Neuronal stem cell (in vitro differentiated cells): ENCODE results near the gene FLNC.

ENCODE experiments used
- DNase-seq: peaks from one replicate; pipeline ENCODE4 v3.0.0-alpha.2; 2013; ENCODE audit warnings: low spot score
- H2AFZ ChIP-seq: one replicate; pipeline ENCODE4 v1.6.1; 2013; ENCODE audit warnings: mild to moderate bottlenecking, low read length, inconsistent platforms
- H2AK5ac ChIP-seq: 2 replicates; pipeline ENCODE4 v1.6.1; 2013; ENCODE audit warnings: low read depth, mild to moderate bottlenecking, inconsistent platforms, low read length, moderate library complexity, mixed read lengths
- H2BK120ac ChIP-seq: 2 replicates; pipeline ENCODE4 v1.6.1; 2013; ENCODE audit warnings: low read depth, mild to moderate bottlenecking, inconsistent platforms, low read length, moderate library complexity, mixed read lengths
- H2BK12ac ChIP-seq: one replicate; pipeline ENCODE4 v1.6.1; 2013; ENCODE audit warnings: low read length, inconsistent platforms
- H2BK15ac ChIP-seq: 2 replicates; pipeline ENCODE4 v1.6.1; 2013; ENCODE audit warnings: mild to moderate bottlenecking, low read length, inconsistent platforms, mixed read lengths
- H2BK5ac ChIP-seq: one replicate; pipeline ENCODE4 v1.6.1; 2013; ENCODE audit warnings: inconsistent platforms, mild to moderate bottlenecking, low read length, moderate library complexity
- H3K14ac ChIP-seq: one replicate; pipeline ENCODE4 v1.6.1; 2013; ENCODE audit warnings: low read length, inconsistent platforms
- H3K18ac ChIP-seq: 2 replicates; pipeline ENCODE4 v1.6.1; 2013; ENCODE audit warnings: low read length, inconsistent platforms
- H3K23ac ChIP-seq: 2 replicates; pipeline ENCODE4 v1.6.1; 2013; ENCODE audit warnings: low read depth, mild to moderate bottlenecking, mixed read lengths, low read length, inconsistent platforms; ENCODE audit not compliant: poor library complexity
- H3K27ac ChIP-seq: replicated peaks from 3 replicates; pipeline ENCODE4 v1.5.1; 2013; ENCODE audit warnings: low read length, inconsistent platforms
- H3K27me3 ChIP-seq, 3 experiments: 2 replicates each; pipeline ENCODE4 v1.6.1; 2013; ENCODE audit warnings: low read length in 3 of 3, mild to moderate bottlenecking in 2 of 3, inconsistent platforms in 1 of 3, low read depth in 1 of 3, mixed read lengths in 1 of 3, moderate library complexity in 1 of 3; ENCODE audit not compliant: control insufficient read depth in 3 of 3, insufficient read depth in 3 of 3
- H3K36me3 ChIP-seq, 2 donors: replicated peaks in 1 of 2; 2 replicates each; pipeline ENCODE4 v1.6.1; 2013; ENCODE audit warnings: low read length in 2 of 2; ENCODE audit not compliant: control insufficient read depth in 2 of 2, insufficient read depth in 2 of 2
- H3K4ac ChIP-seq: 2 replicates; pipeline ENCODE4 v1.6.1; 2013; ENCODE audit warnings: inconsistent platforms, mild to moderate bottlenecking, low read length, moderate library complexity
- H3K4me1 ChIP-seq, 2 donors: 1 replicate in 1 of 2; 2 replicates in 1 of 2; pipeline ENCODE4 v1.6.1; 2013; ENCODE audit warnings: low read length in 2 of 2, low read depth in 1 of 2; ENCODE audit not compliant: control insufficient read depth in 2 of 2, insufficient read depth in 1 of 2
- H3K4me2 ChIP-seq: one replicate; pipeline ENCODE4 v1.6.1; 2013; ENCODE audit warnings: mild to moderate bottlenecking, low read length, inconsistent platforms; ENCODE audit not compliant: insufficient read depth, poor library complexity, severe bottlenecking
- H3K4me3 ChIP-seq, 2 donors: 2 replicates each; pipeline ENCODE4 v1.5.1; 2013; ENCODE audit warnings: low read length in 2 of 2, mild to moderate bottlenecking in 2 of 2, inconsistent platforms in 1 of 2, moderate library complexity in 1 of 2
- H3K79me1 ChIP-seq: one replicate; pipeline ENCODE4 v1.6.1; 2013; ENCODE audit warnings: low read depth, mild to moderate bottlenecking, inconsistent platforms, low read length, moderate library complexity
- H3K9ac ChIP-seq: one replicate; pipeline ENCODE4 v1.6.1; 2013; ENCODE audit warnings: mild to moderate bottlenecking, low read depth, low read length, inconsistent platforms; ENCODE audit not compliant: poor library complexity
- H3K9me3 ChIP-seq, 2 donors: replicated peaks in 1 of 2; 2 replicates each; pipeline versions ENCODE3 to v1.6.1; 2013; ENCODE audit warnings: low read length in 2 of 2, mild to moderate bottlenecking in 2 of 2, inconsistent platforms in 1 of 2, low read depth in 1 of 2, mixed read lengths in 1 of 2, moderate library complexity in 1 of 2; ENCODE audit not compliant: control insufficient read depth in 2 of 2, insufficient read depth in 1 of 2
- H4K8ac ChIP-seq: one replicate; pipeline ENCODE4 v1.6.1; 2013; ENCODE audit warnings: low read depth, mild to moderate bottlenecking, inconsistent platforms, low read length, moderate library complexity
- H4K91ac ChIP-seq: one replicate; pipeline ENCODE4 v1.6.1; 2013; ENCODE audit warnings: low read length, low read depth, mild to moderate bottlenecking, inconsistent platforms; ENCODE audit not compliant: poor library complexity
- WGBS, 2 donors: extraction: QIAGEN DNeasy Blood & Tissue Kit; methylation state at CpG; one replicate each; pipeline ENCODE4 v1.1.7; 2013; ENCODE audit warnings: missing lambda C conversion rate in 2 of 2, mixed read lengths in 1 of 2; ENCODE audit not compliant: insufficient read length in 2 of 2, insufficient replicate concordance in 1 of 2; ENCODE audit errors: extremely low coverage in 2 of 2; 5-methylcytosine and 5-hydroxymethylcytosine counted together

Gene FLNC

GRCh38 chr7:128801003-128801402, 29.2 kb upstream of the FLNC start:
- no peak overlapping the region for H2BK15ac ChIP-seq
- no peak overlapping the region for H2BK5ac ChIP-seq
- no peak overlapping the region for H3K18ac ChIP-seq
- WGBS, 2 donors, result no CpG with 5 or more reads among the region's 9 CpGs
- no peak overlapping the region for H2AK5ac ChIP-seq
- no peak overlapping the region for H3K4ac ChIP-seq
- H3K9me3 ChIP-seq, result peaks cover 2 to 3% of the 10 kb centered on the region in 2 donors
- H4K91ac ChIP-seq, result no peak overlapping the region
- no peak overlapping the region for H4K8ac ChIP-seq
- no peak overlapping the region for H2BK120ac ChIP-seq
- no peaks in the 10 kb centered on the region for H3K4me1 ChIP-seq
- H2AFZ ChIP-seq, result no peak overlapping the region
- H3K79me1 ChIP-seq, result no peaks in the 10 kb centered on the region
- no peaks in the 10 kb centered on the region for H3K27me3 ChIP-seq
- no peak overlapping the region for H3K27ac ChIP-seq
- no peak for DNase-seq
- H3K4me2 ChIP-seq, result no peak overlapping the region
- no peak overlapping the region for H3K9ac ChIP-seq
- H3K4me3 ChIP-seq, result no peak overlapping the region
- peaks cover 44 to 62% of the 10 kb centered on the region in 2 donors for H3K36me3 ChIP-seq
- H3K14ac ChIP-seq, result no peak overlapping the region
- no peak overlapping the region for H2BK12ac ChIP-seq
- H3K23ac ChIP-seq, result no peak overlapping the region

- Histone ChIP-seq H2BK12ac (no peak overlapping the region), H3K18ac (no peak overlapping the region), H3K4me2 (no peak overlapping the region), H4K8ac (no peak overlapping the region), H2AK5ac (no peak overlapping the region), H3K4me3 (no peak overlapping the region), H3K23ac (no peak overlapping the region), H2BK5ac (no peak overlapping the region), H3K79me1 (no peaks in the 10 kb centered on the region), H3K4ac (no peak overlapping the region), H3K4me1 (no peaks in the 10 kb centered on the region), H3K36me3 (peaks cover 50 to 65% of the 10 kb centered on the region in 2 donors), H2BK120ac (no peak overlapping the region), H3K14ac (no peak overlapping the region), H2BK15ac (no peak overlapping the region), H3K27ac (no peak overlapping the region), H3K9me3 (peaks cover 0 to 3% of the 10 kb centered on the region in 2 donors), H4K91ac (no peak overlapping the region), H3K9ac (no peak overlapping the region), H3K27me3 (no peaks in the 10 kb centered on the region), H2AFZ (no peak overlapping the region)
- no CpG with 5 or more reads among the region's 2 CpGs for WGBS, 2 donors
- DNase-seq, result no peak
Measured at GRCh38 chr7:128801667-128802418, 28.4 kb upstream of the FLNC start.

GRCh38 chr7:128804484-128804883, 25.7 kb upstream of the FLNC start:
- Histone ChIP-seq H2BK15ac (no peak overlapping the region), H3K4me1 (no peaks in the 10 kb centered on the region), H3K4me2 (no peak overlapping the region), H3K79me1 (no peaks in the 10 kb centered on the region), H3K27me3 (no peaks in the 10 kb centered on the region), H3K9ac (no peak overlapping the region), H3K36me3 (peaks cover 54 to 78% of the 10 kb centered on the region in 2 donors), H3K23ac (no peak overlapping the region), H2BK120ac (no peak overlapping the region), H2BK12ac (no peak overlapping the region), H3K4ac (no peak overlapping the region), H3K9me3 (no peaks in the 10 kb centered on the region), H2AK5ac (no peak overlapping the region), H3K4me3 (no peak overlapping the region), H3K14ac (no peak overlapping the region), H4K8ac (no peak overlapping the region), H2AFZ (no peak overlapping the region), H3K18ac (no peak overlapping the region), H4K91ac (no peak overlapping the region), H3K27ac (no peak overlapping the region), H2BK5ac (no peak overlapping the region)
- DNase-seq, result no peak
- no CpG with 5 or more reads among the region's 6 CpGs for WGBS, 2 donors

GRCh38 chr7:128805225-128805624, 25.0 kb upstream of the FLNC start:
- Histone ChIP-seq H2AK5ac (no peak overlapping the region), H3K4ac (no peak overlapping the region), H3K23ac (no peak overlapping the region), H4K91ac (no peak overlapping the region), H2AFZ (no peak overlapping the region), H4K8ac (no peak overlapping the region), H3K14ac (no peak overlapping the region), H3K27ac (no peak overlapping the region), H2BK12ac (no peak overlapping the region), H3K9me3 (no peaks in the 10 kb centered on the region), H3K4me3 (no peak overlapping the region), H3K4me2 (no peak overlapping the region), H2BK5ac (no peak overlapping the region), H3K27me3 (no peaks in the 10 kb centered on the region), H3K9ac (no peak overlapping the region), H3K36me3 (peaks cover 58 to 86% of the 10 kb centered on the region in 2 donors), H2BK120ac (no peak overlapping the region), H3K4me1 (no peaks in the 10 kb centered on the region), H3K18ac (no peak overlapping the region), H3K79me1 (no peaks in the 10 kb centered on the region), H2BK15ac (no peak overlapping the region)
- DNase-seq, result no peak
- no CpG with 5 or more reads among the region's 5 CpGs for WGBS, 2 donors
